CD14-positive monocyte (primary cell): ENCODE data around the gene APCDD1L. TPM values are rescaled to one million over a fixed set of nuclear protein-coding genes. Genes with fewer than 3 reads are reported as not detected.
A peak's percentile ranks its signal among the peaks of the same experiment; 100 is the strongest.

Source experiments
- DNase-seq, 3 donors: peaks; one replicate each; pipeline ENCODE4 v3.0.0-alpha.2; 2011 to 2022
- H2AFZ ChIP-seq: 2 replicates; pipeline ENCODE4 v1.6.0; 2012; ENCODE audit warnings: mild to moderate bottlenecking, low read depth, low read length, inconsistent platforms; ENCODE audit not compliant: insufficient read depth, poor library complexity, severe bottlenecking
- H3K27ac ChIP-seq, 2 donors: 1 replicate in 1 of 2; 2 replicates in 1 of 2; pipeline ENCODE4 v1.5.1; 2012 to 2013; ENCODE audit warnings: low read length in 2 of 2, control low read depth in 1 of 2, inconsistent platforms in 1 of 2, low read depth in 1 of 2, mild to moderate bottlenecking in 1 of 2
- H3K27me3 ChIP-seq, 2 donors: one replicate each; pipeline versions ENCODE4 v1.6.0 to v1.6.1; 2011 to 2013; ENCODE audit warnings: low read length in 2 of 2; ENCODE audit not compliant: control insufficient read depth in 2 of 2, insufficient read depth in 2 of 2
- H3K36me3 ChIP-seq, 2 donors: replicated peaks in 1 of 2; 1 replicate in 1 of 2; 2 replicates in 1 of 2; pipeline versions ENCODE4 v1.5.1 to v1.6.1; 2012 to 2013; ENCODE audit warnings: low read length in 2 of 2, control low read depth in 1 of 2, inconsistent platforms in 1 of 2, mild to moderate bottlenecking in 1 of 2; ENCODE audit not compliant: insufficient read depth in 2 of 2, control insufficient read depth in 1 of 2
- H3K4me1 ChIP-seq, 2 donors: 1 replicate in 1 of 2; 2 replicates in 1 of 2; pipeline versions ENCODE4 v1.5.1 to v1.6.1; 2012 to 2013; ENCODE audit warnings: low read length in 2 of 2, control low read depth in 1 of 2, inconsistent platforms in 1 of 2, mild to moderate bottlenecking in 1 of 2, moderate library complexity in 1 of 2; ENCODE audit not compliant: insufficient read depth in 2 of 2, control insufficient read depth in 1 of 2
- H3K4me2 ChIP-seq: replicated peaks from 2 replicates; pipeline ENCODE3; 2012; ENCODE audit warnings: low read length, moderate library complexity, mild to moderate bottlenecking; ENCODE audit not compliant: poor library complexity, severe bottlenecking; ENCODE audit errors: extremely low read depth
- H3K4me3 ChIP-seq, 3 experiments: fragments of 200-600 bp in 1 of 3; sonication (generic) in 1 of 3; replicated peaks in 1 of 3; 1 replicate in 2 of 3; 2 replicates in 1 of 3; pipeline ENCODE4 v1.5.1; 2011 to 2013; ENCODE audit warnings: low read length in 3 of 3, mild to moderate bottlenecking in 3 of 3, control low read depth in 2 of 3, low read depth in 2 of 3, inconsistent platforms in 1 of 3, moderate library complexity in 1 of 3
- H3K79me2 ChIP-seq: 2 replicates; pipeline ENCODE4 v1.6.0; 2012; ENCODE audit warnings: mild to moderate bottlenecking, control low read depth, inconsistent platforms, low read length, moderate library complexity; ENCODE audit not compliant: insufficient read depth
- H3K9ac ChIP-seq: 2 replicates; pipeline ENCODE4 v1.6.0; 2017; ENCODE audit warnings: low read length, mild to moderate bottlenecking; ENCODE audit not compliant: insufficient read depth, poor library complexity, severe bottlenecking
- H3K9me3 ChIP-seq, 2 donors: replicated peaks in 1 of 2; 1 replicate in 1 of 2; 2 replicates in 1 of 2; pipeline versions ENCODE4 v1.5.1 to v1.6.1; 2012 to 2013; ENCODE audit warnings: low read length in 2 of 2, control low read depth in 1 of 2; ENCODE audit not compliant: control insufficient read depth in 1 of 2, insufficient read depth in 1 of 2
- H4K20me1 ChIP-seq: 2 replicates; pipeline ENCODE4 v1.6.0; 2012; ENCODE audit warnings: mild to moderate bottlenecking, low read length, control low read depth, moderate library complexity; ENCODE audit not compliant: insufficient read depth
- H3K27ac Mint-ChIP-seq, 7 donors: one replicate each; pipeline ENCODE4 v1.8.0; 2020; ENCODE audit warnings: mild to moderate bottlenecking in 7 of 7, mixed read lengths in 7 of 7, moderate library complexity in 6 of 7, inconsistent platforms in 2 of 7
- H3K27me3 Mint-ChIP-seq, 3 donors: one replicate each; pipeline ENCODE4 v1.8.0; 2021 to 2022; ENCODE audit warnings: low read depth in 3 of 3, mild to moderate bottlenecking in 3 of 3, mixed read lengths in 3 of 3, moderate library complexity in 3 of 3, inconsistent platforms in 1 of 3
- H3K36me3 Mint-ChIP-seq, 2 donors: one replicate each; pipeline ENCODE4 v1.8.0; 2020; ENCODE audit warnings: mixed read lengths in 2 of 2, inconsistent platforms in 1 of 2, mild to moderate bottlenecking in 1 of 2
- H3K4me1 Mint-ChIP-seq: one replicate; pipeline ENCODE4 v1.8.0; 2020; ENCODE audit warnings: mild to moderate bottlenecking, mixed read lengths
- H3K4me3 Mint-ChIP-seq, 2 donors: one replicate each; pipeline ENCODE4 v1.8.0; 2020; ENCODE audit warnings: mild to moderate bottlenecking in 2 of 2, mixed read lengths in 2 of 2, moderate library complexity in 1 of 2
- H3K9me3 Mint-ChIP-seq, 7 donors: one replicate each; pipeline ENCODE4 v1.8.0; 2020 to 2022; ENCODE audit warnings: mixed read lengths in 7 of 7, mild to moderate bottlenecking in 6 of 7, moderate library complexity in 6 of 7, inconsistent platforms in 2 of 7
- WGBS: methylation state at CpG from one replicate; pipeline ENCODE4 v1.1.5; 2013; ENCODE audit warnings: missing lambda C conversion rate; ENCODE audit not compliant: insufficient coverage; 5-methylcytosine and 5-hydroxymethylcytosine counted together
- intact Hi-C, 2 donors: fragments of 100-400 bp; cut with micrococcal nuclease; formaldehyde crosslinking; loops; one replicate each; pipeline versions ENCODE4 v1.15.0 to v1.15.1; 2023
- polyA plus RNA-seq, 3 donors: library from polyadenylated mRNA; depleted of rRNA in 1 of 3; unstranded in 2 of 3; stranded (reverse) in 1 of 3; fragments of 300-500 nt in 2 of 3; fragments of >200 nt in 1 of 3; fragmentation: Illumina TruSeq in 2 of 3; gene quantifications; 1 replicate in 2 of 3; 2 replicates in 1 of 3; pipeline ENCODE4 v1.2.3, GENCODE V29; 2012 to 2021
- TF ChIP-seq, protein P1 (sequence below): fragments of 200-600 bp; IDR thresholded peaks from one replicate; pipeline ENCODE4 v1.8.0; 2022; ENCODE audit warnings: antibody characterized with exemption, mild to moderate bottlenecking

The APCDD1L gene
- polyA plus RNA-seq, 3 donors, result not detected

DNA sequence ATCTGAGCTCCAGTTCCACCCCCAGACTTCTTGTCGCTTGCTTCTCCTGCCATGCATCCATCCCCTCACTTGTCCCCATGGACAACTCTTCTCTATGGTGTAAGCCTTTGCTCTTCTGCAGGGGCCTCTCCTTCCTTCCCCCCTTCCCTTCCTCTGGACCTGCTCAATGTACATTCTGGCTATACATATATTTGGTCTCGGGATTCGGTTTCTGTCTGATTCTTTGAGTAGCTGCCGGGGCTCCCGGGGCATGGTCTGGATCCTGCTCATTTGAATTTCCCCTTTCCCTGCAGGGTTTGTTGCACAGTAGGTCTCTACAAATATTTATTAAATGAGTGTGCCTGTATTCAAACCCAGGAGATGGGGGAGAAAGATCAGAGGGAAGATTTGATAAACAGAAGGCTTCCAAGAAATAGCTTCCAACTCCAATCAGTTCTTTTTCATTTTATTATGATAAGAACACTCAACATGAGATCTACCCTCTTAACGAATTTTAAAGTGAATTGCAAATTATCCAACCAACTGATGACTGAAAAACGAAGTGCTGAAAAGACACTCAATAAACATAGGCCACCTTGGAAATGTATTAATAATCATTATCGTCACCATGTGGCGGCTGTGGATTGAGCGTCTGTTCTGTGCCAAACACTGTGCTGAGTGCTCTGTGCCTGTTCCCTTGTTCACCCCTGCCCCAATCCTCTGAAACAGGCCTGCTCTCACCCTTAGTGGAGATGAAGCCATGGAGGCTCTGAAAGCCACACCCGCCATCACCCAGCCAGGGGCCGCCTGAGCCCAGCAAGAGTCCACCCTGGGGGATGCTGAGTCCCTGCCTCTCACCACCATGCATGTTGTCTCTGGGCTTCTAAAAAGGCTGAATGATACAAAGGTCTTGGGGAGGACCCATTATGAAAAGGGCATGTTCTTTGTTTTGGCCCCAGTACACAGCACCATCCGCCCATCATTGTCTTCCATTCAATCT lies 34.3 kb upstream of the APCDD1L start:
- H3K9ac ChIP-seq, result no peak overlapping the region
- no peak overlapping the region for H2AFZ ChIP-seq
- WGBS, result 77% methylated on average over 6 of the region's 13 CpGs
- H3K27ac ChIP-seq, result no peak overlapping the region
- no peaks in the 10 kb centered on the region for H3K4me1 ChIP-seq
- no peak overlapping the region for H3K4me3 ChIP-seq
- no peak for DNase-seq
- Mint-ChIP-seq H3K4me1 (no peaks in the 10 kb centered on the region), H3K27ac (peak overlapping the region in 1 of 7 donors; percentile 67), H3K36me3 (no peaks in the 10 kb centered on the region), H3K9me3 (no peaks in the 10 kb centered on the region), H3K27me3 (peaks cover 8 to 23% (median 15%) of the 10 kb centered on the region in 3 donors), H3K4me3 (no peak overlapping the region)
- H3K27me3 ChIP-seq, result no peaks in the 10 kb centered on the region
- no peaks in the 10 kb centered on the region for H3K79me2 ChIP-seq
- TF ChIP-seq, protein P1, sequence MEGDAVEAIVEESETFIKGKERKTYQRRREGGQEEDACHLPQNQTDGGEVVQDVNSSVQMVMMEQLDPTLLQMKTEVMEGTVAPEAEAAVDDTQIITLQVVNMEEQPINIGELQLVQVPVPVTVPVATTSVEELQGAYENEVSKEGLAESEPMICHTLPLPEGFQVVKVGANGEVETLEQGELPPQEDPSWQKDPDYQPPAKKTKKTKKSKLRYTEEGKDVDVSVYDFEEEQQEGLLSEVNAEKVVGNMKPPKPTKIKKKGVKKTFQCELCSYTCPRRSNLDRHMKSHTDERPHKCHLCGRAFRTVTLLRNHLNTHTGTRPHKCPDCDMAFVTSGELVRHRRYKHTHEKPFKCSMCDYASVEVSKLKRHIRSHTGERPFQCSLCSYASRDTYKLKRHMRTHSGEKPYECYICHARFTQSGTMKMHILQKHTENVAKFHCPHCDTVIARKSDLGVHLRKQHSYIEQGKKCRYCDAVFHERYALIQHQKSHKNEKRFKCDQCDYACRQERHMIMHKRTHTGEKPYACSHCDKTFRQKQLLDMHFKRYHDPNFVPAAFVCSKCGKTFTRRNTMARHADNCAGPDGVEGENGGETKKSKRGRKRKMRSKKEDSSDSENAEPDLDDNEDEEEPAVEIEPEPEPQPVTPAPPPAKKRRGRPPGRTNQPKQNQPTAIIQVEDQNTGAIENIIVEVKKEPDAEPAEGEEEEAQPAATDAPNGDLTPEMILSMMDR, result no peak
- intact Hi-C loops, result no loop called here
- no peaks in the 10 kb centered on the region for H3K36me3 ChIP-seq
- no peak overlapping the region for H3K4me2 ChIP-seq
- no peaks in the 10 kb centered on the region for H3K9me3 ChIP-seq
- H4K20me1 ChIP-seq, result no peaks in the 10 kb centered on the region

DNA sequence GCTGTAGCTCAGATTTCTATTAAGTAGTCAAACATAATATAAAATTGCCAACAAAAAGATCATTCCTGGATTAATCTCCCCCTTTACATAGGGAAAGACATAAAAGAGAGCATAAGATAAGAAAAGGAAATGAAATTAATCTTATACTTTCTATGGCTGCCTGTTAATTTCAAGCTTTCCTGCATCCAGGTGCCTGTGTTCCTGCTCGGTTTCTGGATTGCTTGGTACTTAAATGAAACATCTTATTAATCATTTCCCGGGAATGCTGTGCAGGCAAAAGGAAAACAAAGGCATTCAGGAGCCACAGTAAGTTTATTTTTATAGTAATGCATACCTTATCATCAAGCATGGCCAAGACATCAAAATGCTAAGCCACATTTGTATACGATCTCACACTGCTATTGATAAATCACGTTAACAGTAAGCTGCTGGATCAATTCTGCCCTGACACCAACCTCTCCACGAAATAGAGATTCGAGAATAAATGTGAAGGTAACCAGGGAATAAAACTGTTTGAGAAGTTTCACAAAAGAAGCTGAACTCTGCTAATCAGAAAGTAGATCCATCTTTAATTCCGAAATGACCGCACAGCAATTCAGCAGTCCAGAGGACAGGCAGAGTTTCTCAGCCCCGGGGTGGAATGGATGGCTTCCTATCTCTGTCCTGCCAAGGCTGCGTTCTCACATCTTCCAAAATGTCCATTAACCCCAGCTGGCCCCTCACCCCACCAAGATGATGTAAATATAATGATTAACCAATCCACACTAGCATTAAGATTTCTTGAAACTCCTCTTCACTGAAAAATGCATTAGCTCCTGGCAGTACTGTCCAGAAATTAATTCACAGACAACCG lies 32.6 kb upstream of the APCDD1L start:
- Histone ChIP-seq H3K4me3 (no peak overlapping the region), H3K9ac (no peak overlapping the region), H3K36me3 (no peaks in the 10 kb centered on the region), H3K79me2 (no peaks in the 10 kb centered on the region), H3K9me3 (no peaks in the 10 kb centered on the region), H3K4me1 (no peaks in the 10 kb centered on the region), H3K27me3 (no peaks in the 10 kb centered on the region), H2AFZ (no peak overlapping the region), H3K4me2 (no peak overlapping the region), H3K27ac (no peak overlapping the region), H4K20me1 (no peaks in the 10 kb centered on the region)
- intact Hi-C loops, result no loop called here
- no peak overlapping the region for H3K4me3 Mint-ChIP-seq
- WGBS, result 95% methylated on average over 3 of the region's 11 CpGs
- H3K9me3 Mint-ChIP-seq, result no peaks in the 10 kb centered on the region
- DNase-seq, result no peak
- no peaks in the 10 kb centered on the region for H3K4me1 Mint-ChIP-seq
- no peaks in the 10 kb centered on the region for H3K36me3 Mint-ChIP-seq
- H3K27me3 Mint-ChIP-seq, result peaks cover 2 to 19% (median 13%) of the 10 kb centered on the region in 3 donors
- H3K27ac Mint-ChIP-seq, result no peak overlapping the region
- TF ChIP-seq, protein P1, result no peak
